HUES6 (cell line): ENCODE measurements around the gene F11.

Experiments
- H3K27ac ChIP-seq: 2 replicates; pipeline ENCODE4 v1.7.0; 2013; ENCODE audit warnings: low read depth, mild to moderate bottlenecking, low read length, inconsistent platforms
- H3K27me3 ChIP-seq: 2 replicates; pipeline ENCODE4 v1.6.1; 2013; ENCODE audit warnings: low read length; ENCODE audit not compliant: control insufficient read depth, insufficient read depth
- H3K36me3 ChIP-seq: 2 replicates; pipeline ENCODE4 v1.6.1; 2013; ENCODE audit warnings: low read length; ENCODE audit not compliant: control insufficient read depth, insufficient read depth
- H3K4me1 ChIP-seq: 2 replicates; pipeline ENCODE4 v1.6.1; 2013; ENCODE audit warnings: low read length; ENCODE audit not compliant: control insufficient read depth, insufficient read depth
- H3K4me3 ChIP-seq: 2 replicates; pipeline ENCODE4 v1.5.1; 2013; ENCODE audit warnings: low read depth, low read length
- H3K9ac ChIP-seq: one replicate; pipeline ENCODE4 v1.6.1; 2013; ENCODE audit warnings: mild to moderate bottlenecking, low read length
- H3K9me3 ChIP-seq: 2 replicates; pipeline ENCODE4 v1.6.1; 2013; ENCODE audit warnings: low read depth, low read length; ENCODE audit not compliant: control insufficient read depth, insufficient read depth

Gene F11

GRCh38 chr4:186265683-186266652 lies at the start of gene F11:
Gene F11, plus strand, starts transcription at chr4:186266189. Its CDS starts 948 bp downstream, at chr4:186267137.
- peak within 1 kb of the TSS; percentile 61 for H3K27ac ChIP-seq

DNA sequence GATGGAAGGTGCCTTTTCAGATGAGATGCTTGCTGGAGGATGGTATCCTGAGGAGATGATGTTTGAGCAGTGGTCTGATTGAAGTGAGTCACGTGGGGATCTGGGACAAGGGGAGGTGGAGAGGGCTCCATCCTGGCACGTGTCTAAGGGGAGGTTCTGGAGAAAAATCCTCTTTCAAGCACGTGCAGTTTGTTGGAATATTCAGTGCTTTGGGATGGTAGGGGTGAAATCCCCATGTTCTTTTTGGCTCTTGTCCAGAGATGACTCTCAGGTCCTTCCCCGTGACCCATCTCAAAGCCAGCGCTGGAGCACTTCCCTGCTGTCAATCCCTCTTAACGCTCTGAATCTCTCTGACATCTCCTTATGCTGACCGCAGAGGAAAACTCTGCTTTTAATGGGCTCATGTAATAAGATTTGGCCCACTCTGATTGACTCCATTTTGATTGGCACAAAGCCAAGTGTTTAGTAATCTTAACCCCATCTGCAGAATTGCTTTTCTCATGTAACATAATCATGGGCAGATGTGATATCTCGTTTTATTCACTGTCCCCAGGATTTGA lies 49.4 kb upstream of the F11 start:
- H3K27me3 ChIP-seq = no peaks in the 10 kb centered on the region
- H3K36me3 ChIP-seq = no peaks in the 10 kb centered on the region
- no peak overlapping the region for H3K4me3 ChIP-seq
- no peaks in the 10 kb centered on the region for H3K4me1 ChIP-seq
- H3K9me3 ChIP-seq = no peaks in the 10 kb centered on the region; the same call in 1 of the 2 replicates
- H3K9ac ChIP-seq = no peak overlapping the region
- H3K27ac ChIP-seq = no peak overlapping the region

More at GRCh38 chr4:186265683-186266652, at the start of gene F11:
- peaks cover 27% of the 10 kb centered on the region for H3K4me1 ChIP-seq
- H3K36me3 ChIP-seq = no peaks in the 10 kb centered on the region
- no peaks in the 10 kb centered on the region for H3K9me3 ChIP-seq
- no peaks in the 10 kb centered on the region for H3K27me3 ChIP-seq
- peak within 1 kb of the TSS; percentile 49 for H3K4me3 ChIP-seq
- peak within 1 kb of the TSS; percentile 34 for H3K9ac ChIP-seq

DNA sequence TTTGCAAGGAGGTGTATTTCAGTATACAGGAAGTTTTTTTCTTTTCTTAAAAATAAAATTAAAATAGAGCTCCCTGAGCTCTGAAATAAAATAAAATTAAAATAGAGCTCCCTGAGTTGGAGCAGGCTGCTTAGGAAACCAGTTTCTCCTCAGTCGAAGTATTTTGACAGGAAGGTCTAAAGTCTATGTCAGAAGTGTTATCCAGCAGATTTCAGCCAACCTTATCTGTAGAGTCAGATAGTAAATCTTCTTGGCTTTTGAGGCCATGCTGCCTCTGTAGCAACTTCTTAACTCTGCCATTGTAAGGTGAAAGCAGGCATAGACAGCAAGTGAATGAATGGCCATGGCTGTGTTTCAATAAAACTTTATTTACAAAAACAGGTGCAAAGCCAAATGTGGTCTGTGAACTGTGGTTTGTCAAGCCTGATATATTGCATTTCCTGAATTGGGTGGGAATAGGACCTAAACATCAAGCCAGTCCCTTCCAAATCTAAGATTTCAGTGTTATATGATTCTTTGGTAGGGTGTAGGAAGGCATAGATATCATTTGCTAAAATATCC lies 48.2 kb upstream of the F11 start:
- Histone ChIP-seq H3K9me3 (peaks cover 4% of the 10 kb centered on the region; the same call in 1 of the 2 replicates), H3K27me3 (no peaks in the 10 kb centered on the region), H3K4me3 (no peak overlapping the region), H3K4me1 (no peaks in the 10 kb centered on the region), H3K36me3 (no peaks in the 10 kb centered on the region), H3K27ac (no peak overlapping the region), H3K9ac (no peak overlapping the region)

DNA sequence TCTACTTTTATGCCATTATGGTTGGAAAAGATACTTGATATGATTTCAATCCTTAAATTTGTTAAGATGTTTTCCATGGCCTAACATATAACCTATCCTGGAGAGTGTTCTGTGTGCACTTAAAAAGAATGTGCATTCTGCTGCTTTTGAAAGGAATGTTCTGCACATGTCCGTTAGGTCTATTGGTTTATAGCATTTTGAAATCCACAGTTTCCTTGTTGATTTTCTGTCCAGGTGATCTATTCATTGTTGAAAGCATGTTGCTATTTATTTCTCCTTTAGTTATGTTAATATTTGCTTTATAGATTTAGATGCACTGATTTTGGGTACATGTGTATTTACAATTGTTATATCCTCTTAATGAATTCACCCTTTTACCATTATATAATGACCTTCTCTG lies 44.4 kb upstream of the F11 start:
- Histone ChIP-seq H3K27me3 (no peaks in the 10 kb centered on the region), H3K4me3 (no peak overlapping the region), H3K9me3 (peaks cover 33% of the 10 kb centered on the region), H3K4me1 (no peaks in the 10 kb centered on the region), H3K36me3 (no peaks in the 10 kb centered on the region), H3K9ac (no peak overlapping the region), H3K27ac (no peak overlapping the region)

DNA sequence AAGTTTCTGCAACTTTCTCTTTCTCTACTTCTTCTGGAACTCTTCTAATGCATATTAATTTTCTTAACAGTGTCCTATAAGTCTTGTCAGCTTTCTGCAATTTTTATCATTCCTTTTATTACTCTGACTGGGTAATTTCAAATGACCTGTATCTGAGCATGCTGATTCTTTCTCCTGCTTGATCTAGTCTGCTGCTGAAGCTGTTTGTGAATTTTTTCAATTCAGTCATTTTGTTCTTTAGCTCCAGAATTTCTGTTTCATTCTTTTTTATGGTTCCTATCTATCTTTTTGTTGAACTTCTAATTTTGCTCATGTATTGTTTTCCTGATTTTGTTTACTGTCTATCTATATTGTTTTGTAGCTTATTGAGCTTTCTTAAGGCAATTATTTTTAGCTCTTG lies 40.1 kb upstream of the F11 start:
- no peak overlapping the region for H3K9ac ChIP-seq
- H3K4me3 ChIP-seq = no peak overlapping the region
- H3K36me3 ChIP-seq = no peaks in the 10 kb centered on the region
- H3K27ac ChIP-seq = no peak overlapping the region
- no peaks in the 10 kb centered on the region; the same call in 1 of the 2 replicates for H3K4me1 ChIP-seq
- no peaks in the 10 kb centered on the region for H3K27me3 ChIP-seq
- H3K9me3 ChIP-seq = peaks cover 36% of the 10 kb centered on the region

DNA sequence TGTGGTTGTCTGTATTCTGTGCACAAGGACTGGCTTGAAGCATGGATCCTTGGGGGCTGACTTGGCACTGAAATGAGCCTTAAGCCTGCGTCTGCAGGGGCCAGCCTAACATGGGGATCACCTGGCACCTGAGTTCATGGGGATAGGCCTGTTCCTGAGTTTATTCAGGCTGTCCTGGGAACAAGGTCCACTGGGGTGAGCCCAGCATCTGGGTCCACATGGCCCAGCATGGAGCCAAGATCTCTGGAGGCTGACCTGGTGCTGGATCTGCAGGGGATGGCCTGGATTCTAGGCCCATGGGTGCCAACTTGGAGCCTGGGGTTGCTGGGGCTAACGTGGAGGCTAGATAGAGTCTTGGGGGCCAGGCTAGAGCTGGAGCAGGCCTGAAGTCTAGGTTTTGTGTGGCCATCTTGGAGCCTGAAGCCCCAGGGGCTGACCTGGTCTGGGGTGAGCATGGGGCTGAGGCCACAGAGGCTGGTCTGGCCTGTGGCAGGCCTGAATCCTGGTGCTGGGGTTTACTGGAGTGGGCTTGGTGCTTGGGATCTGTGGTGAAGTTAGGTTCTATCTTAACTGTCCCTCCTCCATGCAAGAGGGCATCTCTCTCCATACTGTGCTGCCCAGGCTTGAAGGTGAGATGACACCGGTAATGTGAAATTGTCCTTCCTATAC lies 39.3 kb upstream of the F11 start:
- H3K36me3 ChIP-seq = no peaks in the 10 kb centered on the region
- H3K9me3 ChIP-seq = peaks cover 36% of the 10 kb centered on the region
- no peak overlapping the region for H3K4me3 ChIP-seq
- no peak overlapping the region for H3K27ac ChIP-seq
- H3K4me1 ChIP-seq = no peaks in the 10 kb centered on the region; the same call in 1 of the 2 replicates
- no peak overlapping the region for H3K9ac ChIP-seq
- no peaks in the 10 kb centered on the region for H3K27me3 ChIP-seq

DNA sequence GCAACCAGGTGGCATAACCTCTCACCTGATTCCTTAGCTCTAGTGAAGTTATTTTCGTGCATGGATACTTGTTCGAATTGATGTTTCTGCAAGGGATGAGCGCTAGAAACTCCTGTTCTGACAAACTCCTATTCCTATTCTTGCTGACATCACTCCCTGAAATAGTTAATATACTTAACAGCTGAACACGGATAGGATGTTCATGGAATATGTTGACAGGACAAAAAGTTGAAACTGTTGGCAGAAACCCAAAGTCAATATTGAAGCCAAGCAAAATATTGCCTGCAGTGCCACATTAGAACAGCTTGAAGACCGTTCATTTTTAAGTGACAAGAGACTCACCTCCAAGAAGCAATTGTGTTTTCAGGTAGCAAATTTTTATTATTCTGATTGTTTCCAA lies 38.8 kb upstream of the F11 start, which contains the start of gene KLKB1:
Gene KLKB1, plus strand, starts transcription at position 287 of the 400 bp plus-strand sequence. CDS start 689 bp downstream, outside the sequence.
- Histone ChIP-seq H3K9ac (no peak within 1 kb of the TSS), H3K4me1 (no peaks in the 10 kb centered on the region; the same call in 1 of the 2 replicates), H3K9me3 (peaks cover 36% of the 10 kb centered on the region), H3K27me3 (no peaks in the 10 kb centered on the region), H3K36me3 (no peaks in the 10 kb centered on the region), H3K4me3 (no peak within 1 kb of the TSS), H3K27ac (no peak within 1 kb of the TSS)

GRCh38 chr4:186227744-186228513 lies 38.1 kb upstream of the F11 start:
- H3K27me3 ChIP-seq = no peaks in the 10 kb centered on the region
- no peaks in the 10 kb centered on the region for H3K36me3 ChIP-seq
- H3K9me3 ChIP-seq = peaks cover 31% of the 10 kb centered on the region
- no peaks in the 10 kb centered on the region; the same call in 1 of the 2 replicates for H3K4me1 ChIP-seq
- H3K4me3 ChIP-seq = no peak overlapping the region
- no peak overlapping the region for H3K9ac ChIP-seq
- no peak overlapping the region for H3K27ac ChIP-seq

- H3K9me3 ChIP-seq = peaks cover 26% of the 10 kb centered on the region
- H3K36me3 ChIP-seq = no peaks in the 10 kb centered on the region
- H3K27ac ChIP-seq = no peak overlapping the region
- H3K27me3 ChIP-seq = no peaks in the 10 kb centered on the region
- no peak overlapping the region for H3K9ac ChIP-seq
- no peak overlapping the region for H3K4me3 ChIP-seq
- no peaks in the 10 kb centered on the region; the same call in 1 of the 2 replicates for H3K4me1 ChIP-seq
Observed at GRCh38 chr4:186228514-186228894, 37.5 kb upstream of the F11 start.

- no peak overlapping the region for H3K9ac ChIP-seq
Observed at GRCh38 chr4:186234367-186234766, 31.6 kb upstream of the F11 start.

More at GRCh38 chr4:186234367-186234766, 31.6 kb upstream of the F11 start:
- no peak overlapping the region for H3K27ac ChIP-seq
- H3K4me3 ChIP-seq = no peak overlapping the region
- no peaks in the 10 kb centered on the region for H3K27me3 ChIP-seq
- H3K9me3 ChIP-seq = peaks cover 7% of the 10 kb centered on the region; the same call in 1 of the 2 replicates
- H3K36me3 ChIP-seq = no peaks in the 10 kb centered on the region
- H3K4me1 ChIP-seq = no peaks in the 10 kb centered on the region
